GM20000 (cell line): ENCODE data around the gene CDON.

Experiments used
- DNase-seq: peaks from one replicate; pipeline ENCODE4 v3.0.0; 2012; ENCODE audit warnings: low spot score
- CTCF ChIP-seq: IDR thresholded peaks from 2 replicates; pipeline ENCODE4 v1.5.1; 2012; ENCODE audit warnings: mild to moderate bottlenecking, control low read depth; ENCODE audit errors: extremely low read depth, missing control alignments

The CDON gene, protein sequence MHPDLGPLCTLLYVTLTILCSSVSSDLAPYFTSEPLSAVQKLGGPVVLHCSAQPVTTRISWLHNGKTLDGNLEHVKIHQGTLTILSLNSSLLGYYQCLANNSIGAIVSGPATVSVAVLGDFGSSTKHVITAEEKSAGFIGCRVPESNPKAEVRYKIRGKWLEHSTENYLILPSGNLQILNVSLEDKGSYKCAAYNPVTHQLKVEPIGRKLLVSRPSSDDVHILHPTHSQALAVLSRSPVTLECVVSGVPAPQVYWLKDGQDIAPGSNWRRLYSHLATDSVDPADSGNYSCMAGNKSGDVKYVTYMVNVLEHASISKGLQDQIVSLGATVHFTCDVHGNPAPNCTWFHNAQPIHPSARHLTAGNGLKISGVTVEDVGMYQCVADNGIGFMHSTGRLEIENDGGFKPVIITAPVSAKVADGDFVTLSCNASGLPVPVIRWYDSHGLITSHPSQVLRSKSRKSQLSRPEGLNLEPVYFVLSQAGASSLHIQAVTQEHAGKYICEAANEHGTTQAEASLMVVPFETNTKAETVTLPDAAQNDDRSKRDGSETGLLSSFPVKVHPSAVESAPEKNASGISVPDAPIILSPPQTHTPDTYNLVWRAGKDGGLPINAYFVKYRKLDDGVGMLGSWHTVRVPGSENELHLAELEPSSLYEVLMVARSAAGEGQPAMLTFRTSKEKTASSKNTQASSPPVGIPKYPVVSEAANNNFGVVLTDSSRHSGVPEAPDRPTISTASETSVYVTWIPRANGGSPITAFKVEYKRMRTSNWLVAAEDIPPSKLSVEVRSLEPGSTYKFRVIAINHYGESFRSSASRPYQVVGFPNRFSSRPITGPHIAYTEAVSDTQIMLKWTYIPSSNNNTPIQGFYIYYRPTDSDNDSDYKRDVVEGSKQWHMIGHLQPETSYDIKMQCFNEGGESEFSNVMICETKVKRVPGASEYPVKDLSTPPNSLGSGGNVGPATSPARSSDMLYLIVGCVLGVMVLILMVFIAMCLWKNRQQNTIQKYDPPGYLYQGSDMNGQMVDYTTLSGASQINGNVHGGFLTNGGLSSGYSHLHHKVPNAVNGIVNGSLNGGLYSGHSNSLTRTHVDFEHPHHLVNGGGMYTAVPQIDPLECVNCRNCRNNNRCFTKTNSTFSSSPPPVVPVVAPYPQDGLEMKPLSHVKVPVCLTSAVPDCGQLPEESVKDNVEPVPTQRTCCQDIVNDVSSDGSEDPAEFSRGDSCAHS (N-terminal part only)

GRCh38 chr11:126062679-126063506 lies at the start of gene CDON:
CDON (minus strand) TSS chr11:126062866; CDS start chr11:126023476, 39,390 bp downstream.
- DNase-seq, result peak; percentile 99
- no peak for TF ChIP-seq CTCF

DNA sequence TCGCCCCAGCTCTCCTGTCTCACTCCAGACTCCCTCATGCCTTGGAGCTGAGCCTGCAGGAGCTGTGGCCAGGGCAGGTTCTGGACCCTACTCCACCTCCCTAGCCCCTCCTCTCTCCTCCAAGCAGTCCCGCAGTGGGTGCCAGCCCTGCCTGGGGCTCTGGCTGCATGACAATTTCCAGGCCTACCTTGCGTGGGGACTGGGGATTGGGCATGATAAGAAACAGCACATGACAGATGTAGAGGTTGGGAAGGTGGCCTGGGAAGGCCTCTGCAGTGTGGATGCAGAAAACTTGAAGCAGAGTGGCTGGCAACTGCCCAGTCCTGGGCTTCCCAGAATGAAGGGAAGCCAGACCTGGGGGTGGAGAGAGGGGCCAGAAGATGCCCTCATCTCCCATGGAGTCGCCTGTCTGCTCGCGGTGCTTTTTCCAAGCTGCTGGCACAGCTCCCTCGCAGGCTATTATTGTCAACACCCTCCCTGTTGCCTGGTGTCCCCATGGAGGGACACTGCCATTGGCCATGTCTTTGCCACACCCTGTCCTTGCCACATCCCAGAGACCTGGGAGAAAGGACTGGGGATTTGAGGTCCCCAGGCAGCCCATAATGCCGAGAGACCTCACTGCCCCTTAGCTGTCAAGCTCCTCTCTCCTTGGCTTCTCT lies 48.9 kb upstream of the CDON start:
- no peak for TF ChIP-seq CTCF

DNA sequence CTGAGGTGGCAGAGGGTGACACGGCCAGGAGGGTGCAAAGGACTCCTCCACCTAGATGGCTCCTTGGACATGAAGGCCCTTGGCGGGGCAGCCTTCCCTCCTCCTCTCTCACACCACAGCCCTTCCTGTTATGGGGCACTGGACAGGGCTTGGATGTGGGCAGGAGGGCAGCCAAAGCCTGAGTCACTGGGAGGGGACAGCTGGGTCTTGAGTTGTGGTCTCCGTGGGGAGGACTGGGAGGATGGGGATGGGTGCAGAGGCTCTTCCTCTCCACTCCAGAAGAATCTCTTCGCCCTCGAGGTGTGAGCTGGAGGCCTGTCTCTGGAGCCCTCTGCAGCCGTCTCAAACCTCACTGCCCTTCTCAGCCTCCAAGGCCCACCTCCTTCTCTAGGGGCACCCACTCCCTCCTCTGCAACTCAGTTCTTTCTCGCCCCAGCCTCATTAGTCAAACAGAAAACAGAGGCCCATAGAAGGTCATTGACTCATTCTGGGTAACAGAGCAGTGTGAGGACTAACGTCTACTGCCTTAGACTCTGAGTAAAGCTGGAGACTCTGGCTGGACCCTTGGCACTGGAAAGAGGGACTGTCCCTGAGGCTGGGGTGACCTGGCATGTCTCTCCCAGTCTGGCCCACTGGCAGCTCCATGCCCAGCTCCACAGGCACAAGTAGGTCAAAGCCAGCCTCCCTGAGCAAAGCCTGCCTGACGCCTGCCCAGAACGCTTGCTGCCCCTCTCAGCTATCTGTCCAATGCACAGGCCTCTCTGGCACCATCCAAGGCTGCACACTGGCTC lies 47.5 kb upstream of the CDON start:
- no peak for DNase-seq
- no peak for TF ChIP-seq CTCF

More for the DNA sequence above, 48.9 kb upstream of the CDON start:
- no peak for DNase-seq

- no peak for TF ChIP-seq CTCF
- no peak for DNase-seq
Measured at GRCh38 chr11:126106594-126107328, 44.1 kb upstream of the CDON start.

GRCh38 chr11:126105748-126106080 lies 43.0 kb upstream of the CDON start:
- no peak for TF ChIP-seq CTCF
- DNase-seq, result no peak
